MM.1S (cell line): ENCODE data around the gene ZKSCAN1.
"Not testable (repeated sequence)": the region's sequence is repeated elsewhere in the genome, so short reads cannot be mapped to it uniquely, and the experiment has no call there.

Experiments used
- DNase-seq: peaks from one replicate; pipeline ENCODE4 v3.0.0-alpha.2; 2015
- H2AFZ ChIP-seq: fragments of 300-600 bp; sonication (generic); 2 replicates; pipeline ENCODE4 v1.6.0; 2016; ENCODE audit warnings: antibody characterized with exemption, low read length
- H3F3A ChIP-seq: fragments of 300-600 bp; sonication (generic); 2 replicates; pipeline ENCODE4 v1.6.1; 2016; ENCODE audit warnings: mild to moderate bottlenecking, antibody characterized with exemption, low read length, moderate library complexity, mixed read lengths; ENCODE audit not compliant: insufficient read depth
- H3K27ac ChIP-seq: fragments of 300-600 bp; sonication (generic); 2 replicates; pipeline ENCODE4 v1.5.1; 2016; ENCODE audit warnings: mild to moderate bottlenecking, low read length
- H3K27me3 ChIP-seq: fragments of 300-600 bp; sonication (generic); replicated peaks from 2 replicates; pipeline ENCODE4 v1.6.0; 2016; ENCODE audit warnings: low read length; ENCODE audit not compliant: insufficient read depth
- H3K36me3 ChIP-seq: fragments of 300-600 bp; sonication (generic); replicated peaks from 2 replicates; pipeline ENCODE4 v1.6.1; 2016; ENCODE audit warnings: mild to moderate bottlenecking, low read length, mixed read lengths; ENCODE audit not compliant: insufficient read depth
- H3K4me1 ChIP-seq: fragments of 300-600 bp; sonication (generic); 2 replicates; pipeline ENCODE4 v1.6.1; 2016; ENCODE audit warnings: low read length, mixed read lengths
- H3K4me2 ChIP-seq: fragments of 300-600 bp; sonication (generic); 2 replicates; pipeline ENCODE4 v1.6.0; 2016; ENCODE audit warnings: low read depth, low read length
- H3K4me3 ChIP-seq: fragments of 300-600 bp; sonication (generic); 2 replicates; pipeline ENCODE4 v1.5.1; 2016; ENCODE audit warnings: low read length, mixed read lengths
- H3K79me2 ChIP-seq: fragments of 300-600 bp; sonication (generic); 2 replicates; pipeline ENCODE4 v1.6.1; 2016; ENCODE audit warnings: mixed run types, low read length, mixed read lengths
- H3K9ac ChIP-seq: fragments of 300-600 bp; sonication (generic); 2 replicates; pipeline ENCODE4 v1.6.1; 2016; ENCODE audit warnings: low read length, mixed read lengths
- H3K9me2 ChIP-seq: fragments of 300-600 bp; sonication (generic); replicated peaks from 2 replicates; pipeline ENCODE4 v1.6.1; 2016; ENCODE audit warnings: mild to moderate bottlenecking, low read length, mixed read lengths; ENCODE audit not compliant: insufficient read depth
- H3K9me3 ChIP-seq: fragments of 300-600 bp; sonication (generic); replicated peaks from 2 replicates; pipeline ENCODE4 v1.6.1; 2016; ENCODE audit warnings: mild to moderate bottlenecking, low read length, mixed read lengths; ENCODE audit not compliant: insufficient read depth
- H4K20me1 ChIP-seq: fragments of 300-600 bp; sonication (generic); 2 replicates; pipeline ENCODE4 v1.6.1; 2016; ENCODE audit warnings: mild to moderate bottlenecking, low read length, moderate library complexity, mixed read lengths; ENCODE audit not compliant: insufficient read depth
- EZH2 ChIP-seq: fragments of 300-600 bp; sonication (generic); optimal IDR thresholded peaks from 2 replicates; pipeline ENCODE3; 2017; ENCODE audit warnings: low read depth, mild to moderate bottlenecking, antibody characterized with exemption, low read length, mixed read lengths
- EZH2phosphoT487 ChIP-seq: fragments of 300-600 bp; sonication (generic); IDR thresholded peaks from 2 replicates; pipeline ENCODE4 v1.6.1; 2018; ENCODE audit warnings: antibody characterized with exemption, low read length
- TF ChIP-seq, protein P1 (sequence below): fragments of 300-600 bp; sonication (generic); IDR thresholded peaks from 2 replicates; pipeline ENCODE4 v1.5.1; 2016; ENCODE audit warnings: antibody characterized with exemption, low read length, mixed read lengths

Gene ZKSCAN1

DNA sequence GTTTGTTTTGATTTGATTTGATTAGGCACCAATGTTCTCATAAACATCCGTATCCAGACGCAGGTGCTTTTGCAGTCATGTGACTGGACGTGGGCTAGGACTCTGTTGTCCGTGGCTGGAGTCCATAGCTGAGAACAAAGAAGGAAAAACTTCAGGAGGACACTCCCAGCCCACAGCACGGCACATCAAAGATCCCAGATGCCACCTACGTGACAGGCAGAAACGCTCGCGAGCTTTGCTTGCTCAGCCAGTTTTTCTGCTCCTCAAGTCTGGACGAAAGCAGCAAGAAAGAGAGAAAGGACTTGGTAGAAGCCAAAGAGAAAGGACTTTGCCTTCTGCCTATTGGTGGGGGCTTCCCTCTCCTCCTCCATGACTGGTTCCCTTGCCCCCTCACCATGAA lies 6.9 kb upstream of the ZKSCAN1 start:
- Histone ChIP-seq H3F3A (no peaks in the 10 kb centered on the region), H3K4me1 (no peaks in the 10 kb centered on the region), H3K36me3 (no peaks in the 10 kb centered on the region), H3K27ac (no peak overlapping the region), H3K27me3 (0 out of 2 replicates have a peak, but pooled peaks cover 10% of the 10 kb centered on the region), H3K9ac (no peak overlapping the region), H3K4me2 (no peak overlapping the region), H3K9me2 (no peaks in the 10 kb centered on the region), H3K4me3 (no peak overlapping the region), H3K79me2 (no peaks in the 10 kb centered on the region), H4K20me1 (no peaks in the 10 kb centered on the region), H3K9me3 (no peaks in the 10 kb centered on the region), H2AFZ (no peak overlapping the region)
- TF ChIP-seq EZH2 = no peak
- TF ChIP-seq, protein P1, sequence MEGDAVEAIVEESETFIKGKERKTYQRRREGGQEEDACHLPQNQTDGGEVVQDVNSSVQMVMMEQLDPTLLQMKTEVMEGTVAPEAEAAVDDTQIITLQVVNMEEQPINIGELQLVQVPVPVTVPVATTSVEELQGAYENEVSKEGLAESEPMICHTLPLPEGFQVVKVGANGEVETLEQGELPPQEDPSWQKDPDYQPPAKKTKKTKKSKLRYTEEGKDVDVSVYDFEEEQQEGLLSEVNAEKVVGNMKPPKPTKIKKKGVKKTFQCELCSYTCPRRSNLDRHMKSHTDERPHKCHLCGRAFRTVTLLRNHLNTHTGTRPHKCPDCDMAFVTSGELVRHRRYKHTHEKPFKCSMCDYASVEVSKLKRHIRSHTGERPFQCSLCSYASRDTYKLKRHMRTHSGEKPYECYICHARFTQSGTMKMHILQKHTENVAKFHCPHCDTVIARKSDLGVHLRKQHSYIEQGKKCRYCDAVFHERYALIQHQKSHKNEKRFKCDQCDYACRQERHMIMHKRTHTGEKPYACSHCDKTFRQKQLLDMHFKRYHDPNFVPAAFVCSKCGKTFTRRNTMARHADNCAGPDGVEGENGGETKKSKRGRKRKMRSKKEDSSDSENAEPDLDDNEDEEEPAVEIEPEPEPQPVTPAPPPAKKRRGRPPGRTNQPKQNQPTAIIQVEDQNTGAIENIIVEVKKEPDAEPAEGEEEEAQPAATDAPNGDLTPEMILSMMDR = no peak
- TF ChIP-seq EZH2phosphoT487 = no peak
- no peak for DNase-seq

DNA sequence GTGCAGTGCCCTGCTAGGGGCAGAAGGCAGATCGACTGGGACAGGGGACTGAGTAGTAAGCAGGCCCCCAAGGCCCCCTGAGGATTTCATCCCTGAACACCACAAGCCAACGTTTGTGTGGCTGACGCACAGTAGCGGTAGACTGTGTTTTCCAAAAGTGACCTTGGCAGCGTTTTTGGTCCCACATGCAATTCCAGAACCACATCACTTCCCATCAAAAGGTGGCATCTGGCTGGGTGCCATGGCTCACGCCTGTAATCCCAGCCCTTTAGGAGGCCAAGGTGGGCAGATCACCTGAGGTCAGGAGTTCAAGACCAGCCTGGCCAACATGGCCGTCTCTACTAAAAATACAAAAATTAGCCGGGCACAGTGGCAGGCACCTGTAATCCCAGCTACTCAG lies 5.4 kb upstream of the ZKSCAN1 start:
- H3K9me3 ChIP-seq, H3K27me3 ChIP-seq, H3K79me2 ChIP-seq, H3K4me1 ChIP-seq, H4K20me1 ChIP-seq, DNase-seq, H3K36me3 ChIP-seq, H3K4me2 ChIP-seq, H3K4me3 ChIP-seq, H2AFZ ChIP-seq, H3F3A ChIP-seq, H3K27ac ChIP-seq, H3K9me2 ChIP-seq, H3K9ac ChIP-seq: not testable (repeated sequence)

DNA sequence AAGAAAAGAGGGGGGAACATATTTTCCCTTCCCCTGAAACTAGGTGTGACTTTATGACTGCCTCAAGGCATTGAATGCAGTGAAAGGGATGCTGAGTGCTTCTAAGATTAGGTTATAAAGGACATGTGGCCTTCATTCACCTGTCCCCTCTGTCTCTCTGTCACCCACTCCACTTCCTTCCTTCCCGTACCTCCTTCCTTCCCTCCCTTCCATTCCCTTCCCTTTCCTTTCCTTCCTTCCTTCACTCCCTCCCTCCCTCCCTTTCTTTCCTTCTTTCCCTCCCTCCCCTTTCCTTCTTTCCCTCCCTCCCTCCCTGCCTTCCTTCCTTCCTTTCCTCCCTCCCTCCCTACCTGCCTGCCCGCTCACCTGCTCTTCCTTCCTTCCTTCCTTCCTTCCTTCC lies 4.5 kb upstream of the ZKSCAN1 start:
- no peaks in the 10 kb centered on the region for H3K9me2 ChIP-seq
- no peak overlapping the region for H3K4me2 ChIP-seq
- no peak overlapping the region for H3K9ac ChIP-seq
- H3K9me3 ChIP-seq = no peaks in the 10 kb centered on the region
- H3K4me1 ChIP-seq = no peaks in the 10 kb centered on the region
- H4K20me1 ChIP-seq = no peaks in the 10 kb centered on the region
- no peak overlapping the region for H3K4me3 ChIP-seq
- H3K27ac ChIP-seq = no peak overlapping the region
- no peaks in the 10 kb centered on the region for H3K36me3 ChIP-seq
- no peaks in the 10 kb centered on the region for H3F3A ChIP-seq
- no peak overlapping the region for H2AFZ ChIP-seq
- no peak for DNase-seq
- TF ChIP-seq, protein P1 = no peak
- no peak for TF ChIP-seq EZH2
- no peak for TF ChIP-seq EZH2phosphoT487
- peaks cover 5% of the 10 kb centered on the region for H3K79me2 ChIP-seq
- 0 out of 2 replicates have a peak, but pooled peaks cover 6% of the 10 kb centered on the region for H3K27me3 ChIP-seq

DNA sequence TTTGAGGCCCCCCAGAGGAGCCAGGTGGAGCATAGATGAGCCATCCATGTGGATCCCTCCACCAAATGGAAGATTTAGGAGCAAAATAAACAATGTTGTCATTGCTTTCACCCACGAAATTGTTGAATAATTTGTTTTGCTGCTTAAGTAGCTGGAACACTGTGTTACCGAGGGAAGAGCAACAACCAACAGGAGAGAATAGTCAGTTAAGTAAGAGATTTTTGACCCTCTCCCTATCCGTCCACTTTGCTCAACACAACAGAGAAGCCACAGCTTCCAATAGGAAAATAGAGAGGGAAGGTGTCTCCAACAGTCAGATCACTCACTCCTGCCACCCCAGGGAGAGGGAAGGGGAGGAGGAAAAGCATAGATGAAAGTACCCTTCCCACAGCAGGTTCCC lies 3.9 kb upstream of the ZKSCAN1 start:
- H3K9ac ChIP-seq = no peak overlapping the region
- peaks cover 2% of the 10 kb centered on the region; the same call in 1 of the 2 replicates for H3K4me1 ChIP-seq
- H4K20me1 ChIP-seq = no peaks in the 10 kb centered on the region
- H3K27me3 ChIP-seq = 0 out of 2 replicates have a peak, but pooled peaks cover 6% of the 10 kb centered on the region
- no peak overlapping the region for H2AFZ ChIP-seq
- no peak overlapping the region for H3K4me3 ChIP-seq
- H3K9me3 ChIP-seq = no peaks in the 10 kb centered on the region
- TF ChIP-seq EZH2phosphoT487 = no peak
- TF ChIP-seq, protein P1 = no peak
- no peak for TF ChIP-seq EZH2
- H3K27ac ChIP-seq = no peak overlapping the region
- no peak overlapping the region for H3K4me2 ChIP-seq
- no peak for DNase-seq
- no peaks in the 10 kb centered on the region for H3K36me3 ChIP-seq
- H3K79me2 ChIP-seq = peaks cover 11% of the 10 kb centered on the region
- H3K9me2 ChIP-seq = no peaks in the 10 kb centered on the region
- no peaks in the 10 kb centered on the region for H3F3A ChIP-seq

DNA sequence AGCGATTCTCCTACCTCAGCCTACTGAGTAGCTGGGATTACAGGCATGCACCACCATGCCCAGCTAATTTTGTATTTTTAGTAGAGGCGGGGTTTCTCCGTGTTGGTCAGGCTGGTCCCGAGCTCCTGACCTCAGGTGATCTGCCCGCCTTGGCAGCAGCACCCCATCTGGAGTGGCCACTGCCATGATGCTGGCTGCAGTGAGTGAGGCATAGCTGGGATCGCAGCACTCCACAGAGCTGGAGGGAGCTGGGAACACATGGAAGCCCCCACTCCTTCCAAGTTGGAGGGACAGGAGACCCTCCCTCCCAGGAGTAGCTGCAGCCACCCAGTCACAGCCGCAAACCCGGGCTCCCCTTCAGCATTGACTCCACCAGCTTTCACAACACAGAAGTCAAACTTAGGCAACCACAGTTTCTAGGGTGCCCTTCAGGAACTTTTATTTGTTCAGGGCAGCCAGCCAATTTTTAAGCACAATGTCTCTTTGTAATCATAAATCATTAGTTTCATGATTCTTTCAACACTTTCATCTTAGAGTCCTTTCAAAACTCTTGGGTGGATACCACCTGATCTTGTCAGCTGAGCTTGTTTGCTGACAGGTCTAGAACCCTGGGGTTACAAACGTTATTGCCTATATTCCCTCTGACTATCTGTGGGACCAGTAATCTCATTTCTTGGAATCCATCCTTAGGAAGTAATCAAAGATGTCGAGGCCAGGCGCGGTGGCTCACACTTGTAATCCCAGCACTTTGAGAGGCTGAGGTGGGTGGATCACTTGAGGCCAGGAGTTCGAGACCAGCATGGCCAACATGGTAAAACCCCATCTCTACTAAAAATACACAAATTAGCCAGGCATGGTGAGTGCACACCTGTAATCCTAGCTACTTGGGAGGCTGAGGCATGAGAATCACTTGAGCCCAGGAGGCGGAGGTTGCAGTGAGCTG lies 2.7 kb upstream of the ZKSCAN1 start:
- not testable (repeated sequence) for H3K9me2 ChIP-seq, H3K4me1 ChIP-seq, H3K4me2 ChIP-seq, H3K27me3 ChIP-seq, H3K36me3 ChIP-seq, H3K27ac ChIP-seq, H4K20me1 ChIP-seq, DNase-seq, H2AFZ ChIP-seq, H3F3A ChIP-seq, H3K9me3 ChIP-seq, H3K4me3 ChIP-seq, H3K9ac ChIP-seq
- H3K79me2 ChIP-seq = peaks cover 23% of the 10 kb centered on the region
